ENCODE results near the gene NFKBIE.

Gene NFKBIE

DNA sequence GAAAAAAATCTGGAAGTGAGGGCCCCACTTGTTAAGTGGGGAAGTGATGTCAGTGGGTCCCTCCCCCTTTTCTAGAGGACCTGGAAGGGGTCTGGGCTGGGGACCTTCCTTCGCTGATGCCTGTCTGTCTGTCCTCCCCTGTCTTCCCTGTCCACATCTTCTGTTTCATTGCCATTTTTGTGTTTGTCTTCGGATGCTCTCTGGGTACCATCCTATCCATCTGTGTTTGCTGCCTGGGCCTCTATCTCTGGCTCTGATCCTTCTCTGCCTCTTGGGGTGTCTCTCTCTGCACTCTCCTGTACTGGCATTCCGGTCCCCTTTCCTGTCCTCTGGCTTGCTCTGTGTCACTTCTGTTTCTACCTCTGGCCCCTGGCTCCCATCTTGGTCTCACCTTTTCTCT is 7.2 kb upstream of the NFKBIE start:
- DNase-seq (ENCODE audit: low read depth) = no peak

DNA sequence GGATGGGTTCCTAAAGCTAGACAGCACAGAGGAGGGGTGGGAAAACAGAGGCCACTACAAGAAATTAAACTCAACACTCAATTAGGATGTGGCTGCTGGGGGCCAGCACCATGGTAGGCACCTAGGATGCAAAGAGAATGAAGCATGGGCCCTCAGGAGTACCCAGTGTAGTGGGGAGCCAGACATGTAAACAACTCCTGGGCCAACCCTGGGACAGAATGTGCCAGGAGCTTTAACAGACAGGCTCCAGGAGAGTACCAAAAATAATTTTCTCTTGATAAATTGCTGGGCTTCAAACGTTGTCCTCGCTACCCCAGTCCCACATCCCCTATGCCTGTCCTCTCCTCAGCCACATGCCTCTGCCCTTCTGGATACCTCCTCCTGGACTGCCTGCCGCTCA is 6.6 kb upstream of the NFKBIE start:
- DNase-seq (ENCODE audit: low read depth) = no peak

DNA sequence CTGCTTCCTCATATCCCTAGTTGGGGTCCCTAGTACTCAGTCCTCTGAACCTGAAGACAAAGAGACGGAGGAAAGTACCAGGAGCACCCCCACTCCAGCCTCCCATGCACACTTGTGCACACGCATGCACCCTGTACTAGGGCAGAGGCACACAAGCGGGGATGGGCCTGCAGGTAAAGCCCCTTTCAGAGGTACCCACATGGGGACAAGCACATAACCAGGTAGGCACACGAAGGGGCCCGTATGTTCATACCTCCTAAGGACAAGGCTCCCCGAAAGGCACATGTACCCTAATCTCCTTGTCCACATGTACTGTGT is 6.0 kb upstream of the NFKBIE start:
- no peak for DNase-seq (ENCODE audit: low read depth)

DNA sequence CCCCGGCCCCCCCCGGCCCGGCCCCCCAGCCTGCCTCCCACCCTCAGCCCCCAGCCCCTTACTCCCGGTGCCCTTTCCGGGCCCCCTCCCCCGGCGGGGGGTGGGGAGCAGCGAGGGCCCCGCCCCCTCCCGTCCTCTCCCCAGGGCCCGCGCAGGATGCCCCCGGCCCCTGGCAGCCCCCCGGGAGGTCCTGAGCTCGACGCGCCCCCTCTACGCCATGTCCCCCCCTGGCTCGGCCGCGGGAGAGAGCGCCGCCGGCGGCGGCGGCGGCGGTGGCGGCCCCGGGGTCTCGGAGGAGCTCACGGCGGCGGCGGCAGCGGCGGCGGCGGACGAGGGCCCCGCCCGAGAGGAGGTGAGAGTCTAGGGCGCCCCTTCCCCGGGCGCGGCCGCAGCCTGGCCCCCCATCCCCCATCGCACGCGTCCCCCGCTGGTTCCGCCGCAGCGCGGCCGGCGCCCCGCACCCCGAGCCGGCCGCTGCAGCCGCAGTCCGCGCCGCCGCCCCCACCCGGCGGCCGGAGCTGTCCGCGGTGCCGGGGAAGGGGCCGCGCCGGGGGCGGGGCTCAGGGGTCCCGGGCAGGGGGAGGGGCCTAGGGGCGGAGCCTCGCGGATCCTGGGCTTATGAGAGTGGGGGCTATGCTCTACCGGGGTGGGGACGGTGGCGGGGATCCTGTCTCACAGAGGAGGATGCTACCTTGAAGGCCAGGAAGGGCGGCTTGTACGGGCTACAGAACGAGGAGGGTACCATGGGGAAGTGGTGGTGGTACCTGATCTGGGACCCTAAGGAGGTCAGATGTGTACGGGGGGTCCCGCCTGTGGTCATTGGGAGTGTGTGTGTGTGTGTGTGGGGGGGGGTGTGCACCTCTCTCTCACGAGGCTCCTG is 5.4 kb upstream of the NFKBIE start:
- DNase-seq (ENCODE audit: low read depth) = no peak

DNA sequence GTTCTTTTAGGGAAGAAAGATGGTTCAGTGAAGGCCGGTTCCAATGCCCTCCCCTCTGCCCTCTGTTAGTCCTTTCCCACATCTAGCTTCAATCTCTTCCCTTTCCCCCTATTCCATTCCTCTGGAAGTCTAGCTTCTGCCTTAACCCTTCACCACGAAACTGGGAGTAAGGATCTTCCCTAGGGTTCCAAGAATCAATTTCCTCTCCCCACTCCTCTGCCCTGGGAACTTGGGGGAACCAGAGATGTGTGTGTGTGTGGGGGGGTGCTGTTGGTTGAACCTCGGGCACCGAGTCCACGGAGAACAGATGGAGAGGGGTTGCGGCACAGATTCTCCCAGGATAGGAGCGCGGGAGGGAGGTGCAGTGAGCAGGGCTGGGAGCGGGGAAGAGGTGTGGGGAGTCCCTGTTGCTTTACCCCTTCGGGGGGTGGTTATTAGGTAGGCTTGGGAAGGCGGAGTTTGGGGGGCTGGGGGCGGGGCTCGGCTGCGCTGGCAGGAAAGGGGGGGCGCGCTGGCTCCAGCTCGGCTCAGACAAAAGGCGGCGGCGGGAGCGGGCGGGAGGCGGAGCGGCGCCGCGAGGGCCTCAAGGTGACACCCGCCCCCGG is 4.7 kb upstream of the NFKBIE start, which contains the start of gene TMEM151B:
TSS of gene TMEM151B (plus strand) at position 530 of the 605 bp plus-strand sequence. CDS start 293 bp downstream, outside the sequence.
- DNase-seq (ENCODE audit: low read depth) = no peak

DNA sequence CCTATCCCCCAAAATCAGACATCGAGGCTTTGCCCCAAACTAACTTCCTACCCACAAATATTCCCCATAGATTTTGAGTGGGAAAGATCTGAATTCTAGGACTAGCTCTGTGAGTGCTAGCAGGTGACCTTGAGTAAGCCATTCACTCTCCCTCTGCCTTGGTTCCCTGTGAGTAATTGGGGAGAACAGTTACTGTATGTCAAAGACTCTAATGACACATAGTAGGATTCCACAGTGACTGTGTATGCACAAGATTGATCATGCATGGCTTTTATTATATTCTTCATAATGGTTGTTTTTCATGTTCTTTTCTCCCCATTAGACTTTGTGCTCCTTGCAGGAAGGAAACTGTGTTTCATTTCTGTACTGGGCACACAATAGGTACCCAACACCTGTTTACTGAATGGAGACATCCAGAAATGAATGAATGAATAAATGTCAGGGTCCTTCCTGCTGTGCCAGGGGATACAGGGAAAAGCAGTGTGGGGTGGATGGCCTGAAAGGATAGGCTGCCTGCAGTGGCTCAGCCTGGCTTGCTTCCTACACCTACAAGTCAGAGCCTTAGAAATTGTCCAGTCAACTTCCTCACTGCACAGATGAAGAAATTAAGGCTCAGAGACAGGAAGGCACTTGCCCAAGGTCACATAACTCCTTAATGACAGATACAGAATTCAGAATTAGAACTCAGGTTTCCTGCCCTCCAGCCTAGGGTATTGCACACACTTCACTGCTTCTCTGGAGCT is 4.0 kb upstream of the NFKBIE start:
- DNase-seq (ENCODE audit: low read depth) = no peak

DNA sequence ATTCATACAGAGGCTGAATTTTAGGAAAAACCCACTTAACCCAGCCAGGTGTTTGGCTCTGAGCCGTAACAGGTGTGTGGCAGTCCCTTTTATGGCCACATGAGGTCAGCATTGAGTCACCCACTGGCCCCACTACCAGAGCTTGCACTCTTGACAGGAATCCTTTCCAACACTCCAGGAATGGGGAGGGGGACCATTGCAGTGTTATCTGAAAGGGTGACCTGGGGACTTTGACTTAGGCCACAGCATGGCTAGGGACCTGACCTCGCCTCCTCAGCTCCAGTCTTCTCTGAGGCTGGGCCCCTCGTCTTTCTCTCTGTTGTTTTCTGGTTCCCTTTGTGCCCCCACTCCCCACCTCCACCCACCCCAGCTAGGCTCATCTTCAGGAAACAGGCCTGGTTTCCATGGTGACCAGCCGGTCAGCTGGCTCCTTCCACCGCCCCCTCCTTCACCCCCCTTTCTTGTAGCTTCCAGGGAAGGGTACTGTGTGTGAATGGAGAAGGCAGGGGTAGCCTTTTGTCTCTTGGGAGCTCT is 2.8 kb upstream of the NFKBIE start:
- no peak for DNase-seq (ENCODE audit: low read depth)

DNA sequence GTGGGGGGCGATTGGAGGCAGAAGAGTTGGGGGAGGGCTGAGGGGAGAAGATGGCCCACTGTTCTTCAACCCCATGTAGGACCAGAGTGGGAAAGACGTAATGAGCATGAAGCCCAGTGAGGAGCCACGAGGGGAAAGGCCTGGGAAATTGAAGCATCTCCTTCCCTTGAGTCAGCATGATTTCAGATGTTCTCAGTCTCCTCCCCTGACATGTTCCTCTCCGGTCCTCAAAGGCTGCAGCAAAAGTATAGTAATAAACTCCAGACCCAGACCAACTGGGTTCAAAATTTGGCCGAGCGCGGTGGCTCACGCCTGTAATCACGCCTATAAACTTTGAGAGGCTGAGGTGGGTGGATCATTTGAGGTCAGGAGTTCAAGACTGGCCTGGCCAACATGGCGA is 1.9 kb upstream of the NFKBIE start:
- no peak for DNase-seq (ENCODE audit: low read depth)

DNA sequence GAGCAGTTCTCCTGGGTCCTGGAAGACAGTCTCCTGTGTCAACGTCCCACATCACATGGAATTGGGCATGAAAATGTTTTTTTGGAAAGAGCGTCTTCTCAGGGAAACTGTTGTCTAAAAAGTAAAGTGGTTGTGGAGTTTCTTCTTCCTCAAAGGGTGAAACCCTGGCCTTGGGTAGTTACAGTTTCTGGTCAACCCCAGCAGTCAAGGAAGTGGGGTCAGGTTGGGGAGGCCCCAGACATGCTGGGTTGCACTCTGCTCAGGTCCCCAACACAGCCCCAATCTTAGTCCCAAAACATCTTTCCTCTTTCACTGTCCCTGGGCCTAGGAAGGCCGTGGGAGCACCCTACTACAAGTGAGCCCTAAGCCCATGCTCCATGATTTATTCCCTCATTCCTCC is 996 bp upstream of the NFKBIE start:
- DNase-seq (ENCODE audit: low read depth) = no peak

DNA sequence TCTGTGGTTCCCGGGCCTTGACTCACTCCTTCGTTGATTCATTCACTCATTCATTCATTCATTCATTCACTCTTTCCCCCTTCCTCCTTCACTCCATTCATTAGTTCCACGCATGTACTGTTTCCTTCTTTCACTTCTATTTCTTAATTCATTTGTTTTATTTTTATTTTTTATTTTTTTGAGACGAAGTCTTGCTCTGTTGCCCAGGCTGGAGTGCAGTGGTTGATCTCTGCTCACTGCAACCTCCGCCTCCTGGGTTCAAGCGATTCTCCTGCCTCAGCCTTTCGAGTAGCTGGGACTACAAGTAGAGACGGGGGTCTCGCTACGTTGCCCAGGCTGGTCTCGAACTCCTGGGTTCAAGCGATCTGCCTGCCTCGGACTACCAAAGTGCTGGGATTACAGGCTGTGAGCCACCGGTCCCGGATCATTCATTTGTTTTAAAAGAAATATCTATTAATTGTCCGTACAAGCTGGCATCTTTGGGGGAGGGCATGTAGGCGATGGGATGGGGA is 427 bp upstream of the NFKBIE start:
- no peak for DNase-seq (ENCODE audit: low read depth)

DNA sequence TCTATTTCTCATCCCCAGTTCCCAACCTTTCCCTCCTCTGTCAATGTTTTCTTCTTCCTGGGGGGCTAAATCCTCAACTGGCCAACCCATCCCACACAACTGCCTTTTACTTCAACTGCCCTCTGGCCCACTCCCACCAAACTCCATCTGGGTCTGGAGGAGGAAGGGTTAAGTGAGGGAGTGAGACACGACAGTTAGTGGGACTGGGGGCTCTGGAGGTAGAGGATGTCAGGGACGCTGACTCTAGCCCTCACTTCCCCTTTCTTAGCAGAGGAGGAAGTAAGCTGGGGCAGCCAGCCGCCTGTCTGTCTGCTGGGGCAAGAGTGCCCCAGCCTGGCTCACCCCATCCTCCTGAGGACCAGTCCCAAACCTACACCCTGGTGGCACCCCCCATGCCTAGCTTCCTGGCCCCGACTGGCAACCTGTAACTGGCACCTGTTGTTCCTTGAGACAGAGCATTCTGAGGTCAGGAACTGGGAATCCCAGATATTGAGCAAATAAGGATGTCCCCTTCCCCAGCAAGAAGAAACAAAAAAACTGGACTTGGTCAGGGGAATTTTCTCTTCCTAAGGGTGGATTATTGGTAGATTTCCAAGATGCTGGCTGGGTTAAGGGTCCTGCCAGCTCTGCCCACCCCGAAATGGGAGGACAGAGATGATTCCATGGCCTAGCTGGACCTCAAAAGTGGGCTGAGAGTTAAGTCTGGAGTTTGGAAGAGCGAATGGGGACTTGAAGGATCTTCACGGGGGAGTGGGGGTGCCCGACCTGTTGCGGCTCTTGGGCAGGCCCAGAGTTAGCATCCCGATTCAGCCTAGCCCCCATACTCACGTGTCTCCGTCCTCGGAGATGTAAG is 971 bp downstream of the NFKBIE start:
- DNase-seq (ENCODE audit: low read depth) = no peak

DNA sequence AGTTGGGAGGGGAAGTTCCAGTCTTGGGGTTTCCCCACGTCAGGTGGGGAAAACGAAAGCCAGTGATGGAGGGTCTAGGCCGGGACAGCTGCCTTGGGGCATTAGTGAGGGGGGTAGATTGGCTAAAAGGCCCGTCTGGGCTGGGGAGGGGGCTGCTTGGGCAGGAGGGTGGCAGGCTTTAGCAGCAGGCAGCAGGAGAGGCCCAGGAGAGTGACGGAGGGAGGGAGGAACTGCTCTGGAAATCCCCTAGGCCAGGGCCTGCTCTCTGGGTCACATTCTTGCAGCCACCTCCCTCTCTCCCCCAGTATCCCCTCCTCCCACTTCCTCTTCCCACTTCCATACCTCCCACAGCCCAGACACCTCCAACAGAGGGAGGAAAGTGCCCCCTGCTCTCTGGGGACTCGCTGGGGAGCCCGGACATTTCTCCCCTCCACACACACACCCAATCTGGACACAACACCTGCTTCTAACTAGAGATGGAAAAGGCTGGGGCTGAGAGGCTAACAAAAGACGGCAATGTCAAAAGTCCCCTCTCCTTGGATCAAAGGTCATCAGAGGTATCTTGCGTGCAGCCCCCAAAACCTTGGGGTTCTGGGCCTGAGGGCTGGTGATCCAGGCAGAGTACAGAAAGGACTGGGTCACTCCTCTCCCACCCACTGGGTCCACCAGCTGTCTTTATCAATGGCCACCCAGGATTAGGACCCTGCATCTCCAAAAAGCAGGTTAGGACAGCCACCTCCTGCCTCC is 1.8 kb downstream of the NFKBIE start:
- DNase-seq (ENCODE audit: low read depth) = no peak

DNA sequence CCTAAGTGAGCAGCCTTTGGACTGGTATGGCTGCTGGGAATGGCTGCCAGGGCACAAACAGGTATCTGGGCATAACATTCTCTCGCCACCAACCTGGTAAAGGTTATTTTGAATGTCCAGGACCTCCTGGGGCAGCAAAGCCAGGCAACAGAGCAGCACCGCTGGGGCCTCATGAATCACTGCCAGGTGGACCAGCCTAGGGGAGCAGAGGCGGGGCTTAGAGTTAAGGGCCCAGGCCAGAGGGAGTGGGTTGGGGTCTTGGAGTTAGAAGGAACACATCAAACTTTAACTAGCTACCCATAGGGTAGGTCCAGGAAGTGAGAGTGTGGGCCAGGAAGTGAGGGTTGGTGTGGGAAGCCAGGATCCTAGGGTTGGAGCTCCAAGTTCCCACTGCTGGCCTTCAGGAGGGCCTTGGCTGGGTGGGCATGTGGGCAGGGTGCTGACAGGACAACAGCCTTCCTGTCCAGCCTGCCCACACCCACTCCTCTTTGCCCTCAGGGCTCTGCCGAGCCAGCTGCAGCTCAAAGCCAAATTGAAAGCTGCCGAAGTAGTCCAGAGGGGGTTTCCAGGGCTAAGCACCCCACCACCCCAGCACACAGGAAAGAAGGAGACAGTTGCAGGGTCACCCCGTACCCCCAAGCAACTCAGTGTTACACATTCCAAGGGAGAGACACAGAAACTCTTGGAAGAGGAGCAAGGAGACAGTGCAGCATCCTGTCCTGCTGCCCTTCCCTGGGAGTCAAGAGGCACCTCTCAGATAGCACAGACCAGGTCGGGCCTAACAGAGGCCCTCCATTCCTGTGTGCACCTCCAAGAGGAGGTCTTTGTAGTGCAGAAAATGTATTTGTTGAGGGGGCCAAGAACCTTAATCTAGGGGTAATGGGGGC is 2.6 kb downstream of the NFKBIE start:
- no peak for DNase-seq (ENCODE audit: low read depth)

DNA sequence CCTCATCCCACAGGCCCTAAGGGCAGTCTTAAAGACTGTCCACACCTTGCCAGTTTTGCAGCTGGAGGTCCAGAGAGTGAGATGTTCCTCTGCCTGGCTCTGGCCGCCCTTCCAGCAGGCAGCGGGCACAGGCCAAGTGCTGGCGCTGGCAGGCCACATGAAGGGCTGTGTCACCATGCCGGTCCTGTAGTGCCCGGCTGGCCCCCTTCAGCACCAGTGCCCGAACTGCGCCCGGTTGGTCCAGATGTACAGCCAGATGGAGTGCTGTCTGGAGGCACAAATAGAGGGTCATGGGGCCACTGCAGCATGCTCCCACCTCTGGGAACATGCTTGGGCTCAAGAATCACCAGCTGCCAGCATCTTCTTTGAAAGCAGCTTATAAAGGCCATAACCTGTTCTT is 3.8 kb downstream of the NFKBIE start:
- no peak for DNase-seq (ENCODE audit: low read depth)

DNA sequence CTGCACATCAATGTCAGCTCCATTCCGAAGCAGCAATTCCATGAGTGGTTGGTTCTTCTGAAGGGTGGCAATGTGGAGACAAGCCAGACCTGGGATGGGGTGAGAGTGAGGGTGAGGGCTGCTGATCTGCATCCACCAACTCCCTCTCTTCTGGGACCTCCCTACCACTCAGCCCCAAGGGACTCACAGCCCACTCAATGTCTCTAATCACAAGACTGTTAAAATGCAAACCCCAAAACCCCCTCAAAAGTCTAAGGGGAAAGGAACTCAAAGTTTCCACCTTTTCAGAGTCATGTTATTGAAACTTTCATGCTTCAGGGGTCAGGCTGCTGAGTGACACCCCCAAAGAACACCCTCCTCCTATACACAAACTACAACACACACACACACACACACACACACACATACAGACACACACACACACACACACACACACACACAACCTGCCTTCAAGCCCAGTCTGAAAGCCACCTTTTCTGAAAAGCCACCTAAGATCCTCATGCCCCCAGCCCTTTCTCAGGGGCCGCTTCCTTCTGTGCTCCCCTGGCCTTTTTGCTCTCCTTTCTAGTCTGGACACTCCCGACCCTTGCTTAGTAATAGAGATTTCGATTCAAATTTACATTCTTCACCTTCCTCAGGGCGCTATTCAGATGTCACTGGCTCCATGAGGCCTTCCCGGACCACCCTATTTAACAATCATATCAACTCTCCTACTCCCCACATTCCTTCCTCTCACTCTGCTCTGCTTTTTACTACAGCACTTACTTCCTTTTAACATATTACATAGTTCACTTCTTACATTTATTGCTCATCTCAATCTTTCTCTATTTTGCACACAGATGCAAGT is 4.7 kb downstream of the NFKBIE start:
- DNase-seq (ENCODE audit: low read depth) = no peak

DNA sequence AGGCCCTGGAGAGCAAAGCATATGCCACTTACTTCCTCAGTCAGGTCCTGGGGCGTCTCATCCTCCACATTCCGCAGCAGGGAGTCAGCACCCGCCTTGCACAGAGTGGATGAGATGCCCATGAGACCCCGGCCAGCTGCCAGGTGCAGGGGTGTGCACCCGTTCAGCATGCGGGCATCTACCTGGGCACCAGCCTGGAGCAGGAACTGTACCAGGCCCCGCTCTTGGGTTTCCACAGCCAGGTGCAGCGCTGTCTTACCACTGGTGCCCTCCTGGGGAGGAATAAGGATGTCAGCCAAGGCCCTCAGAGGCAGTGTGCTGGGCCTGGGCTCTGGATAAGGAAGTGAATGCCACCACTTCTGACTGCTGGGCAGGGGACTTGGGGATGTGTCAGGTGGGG is 5.3 kb downstream of the NFKBIE start:
- DNase-seq (ENCODE audit: low read depth) = no peak

DNA sequence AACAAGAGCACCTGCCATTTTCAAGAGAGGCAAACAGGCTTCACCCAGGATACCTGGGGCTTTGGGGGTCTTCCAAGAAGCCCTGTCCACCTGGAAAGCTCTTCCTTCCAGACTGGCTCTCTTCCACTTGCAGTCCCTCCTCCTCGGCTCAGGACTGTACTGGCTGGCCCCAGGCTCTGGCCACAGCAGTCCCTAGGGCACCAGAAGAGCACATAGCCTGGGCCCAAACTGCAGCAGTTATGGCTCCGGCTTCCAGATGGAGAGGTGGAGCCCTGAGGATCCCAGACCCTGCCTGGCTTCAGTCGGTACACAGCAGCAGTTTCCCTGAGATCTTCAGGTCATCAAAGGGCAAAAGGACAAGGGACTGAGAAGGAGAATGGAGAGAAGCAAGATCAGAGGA is 6.4 kb downstream of the NFKBIE start:
- no peak for DNase-seq (ENCODE audit: low read depth)

DNA sequence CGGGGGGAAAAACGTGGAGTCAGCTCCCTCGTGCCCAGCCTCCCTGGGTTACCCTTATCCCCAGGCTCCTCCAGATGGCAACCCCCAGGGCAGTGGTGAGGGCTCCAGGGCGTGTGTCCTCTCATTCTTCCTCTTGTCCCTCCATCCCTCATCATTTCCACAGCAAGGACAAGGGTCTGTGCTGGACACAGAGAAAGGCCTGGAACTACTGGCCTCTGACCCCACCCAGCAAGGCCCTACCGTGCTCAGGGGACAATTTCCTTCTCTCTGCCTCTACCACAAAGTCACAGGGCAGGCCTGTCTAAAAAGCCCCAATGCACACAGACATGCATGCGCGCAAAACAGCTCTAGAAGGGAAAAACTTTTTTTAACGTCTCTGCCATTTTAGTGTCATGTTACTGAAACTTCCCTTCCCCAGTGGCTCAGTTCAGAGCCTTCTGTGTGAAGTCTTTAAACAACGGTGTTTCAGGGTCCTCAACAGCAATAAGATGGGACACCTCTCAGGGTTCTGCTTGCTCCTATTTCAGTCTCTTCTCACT is 7.0 kb downstream of the NFKBIE start:
- no peak for DNase-seq (ENCODE audit: low read depth)

All from stimulated activated CD8-positive, alpha-beta memory T cell treated with anti-CD3 and anti-CD28 coated beads, Interleukin-7, amount 100 ng/mL, for 24 hours (primary cell).